ENCODE data around the gene KAT5.
"Not testable (repeated sequence)": the region's sequence is repeated elsewhere in the genome, so short reads cannot be mapped to it uniquely, and the experiment has no call there.

Gene KAT5

GRCh38 chr11:65727865-65728264, 15.8 kb downstream of the KAT5 start:
- H3K4me3 ChIP-seq (replicated peaks; ENCODE audit: insufficient read depth, low read length), result no peak overlapping the region

GRCh38 chr11:65730461-65730860, 18.4 kb downstream of the KAT5 start:
- Histone ChIP-seq H3K27ac (replicated peaks) (no peak overlapping the region), H3K4me3 (replicated peaks; ENCODE audit: insufficient read depth, low read length) (no peak overlapping the region), H3K27me3 (ENCODE audit: insufficient read depth, poor library complexity, severe bottlenecking) (no peaks in the 10 kb centered on the region)
- DNase-seq (ENCODE audit: low read depth in 1 of 2, low spot score in 1 of 2), result no peak
- no peak for TF ChIP-seq CTCF (IDR thresholded peaks at IDR 0.05; ENCODE audit: insufficient read depth, low read length)
- no peak for TF ChIP-seq REST (IDR thresholded peaks at IDR 0.05; ENCODE audit: insufficient replicate concordance, low read depth)
- TF ChIP-seq GABPA (IDR thresholded peaks at IDR 0.05; ENCODE audit: low read depth), result no peak
- no peak for TF ChIP-seq POLR2AphosphoS5 (IDR thresholded peaks at IDR 0.05; ENCODE audit: low read depth)
- no peak for TF ChIP-seq SPI1 (IDR thresholded peaks at IDR 0.05; ENCODE audit: borderline replicate concordance, low read depth)

More at GRCh38 chr11:65727865-65728264, 15.8 kb downstream of the KAT5 start:
- no peak for TF ChIP-seq REST (IDR thresholded peaks at IDR 0.05; ENCODE audit: insufficient replicate concordance, low read depth)
- TF ChIP-seq SPI1 (IDR thresholded peaks at IDR 0.05; ENCODE audit: borderline replicate concordance, low read depth), result no peak
- no peak for TF ChIP-seq POLR2AphosphoS5 (IDR thresholded peaks at IDR 0.05; ENCODE audit: low read depth)
- no peak for TF ChIP-seq GABPA (IDR thresholded peaks at IDR 0.05; ENCODE audit: low read depth)
- TF ChIP-seq CTCF (IDR thresholded peaks at IDR 0.05; ENCODE audit: insufficient read depth, low read length), result no peak
- Histone ChIP-seq H3K27me3 (ENCODE audit: insufficient read depth, poor library complexity, severe bottlenecking) (no peaks in the 10 kb centered on the region), H3K27ac (replicated peaks) (no peak overlapping the region)
- DNase-seq (ENCODE audit: low read depth in 1 of 2, low spot score in 1 of 2), result no peak

- not testable (repeated sequence) for H3K4me3 ChIP-seq (replicated peaks; ENCODE audit: insufficient read depth, low read length); DNase-seq (ENCODE audit: low read depth in 1 of 2, low spot score in 1 of 2); H3K27me3 ChIP-seq (ENCODE audit: insufficient read depth, poor library complexity, severe bottlenecking); H3K27ac ChIP-seq (replicated peaks)
Observed at GRCh38 chr11:65735111-65735510, 23.1 kb downstream of the KAT5 start.

- Histone ChIP-seq H3K27ac (replicated peaks) (no peak overlapping the region), H3K27me3 (ENCODE audit: insufficient read depth, poor library complexity, severe bottlenecking) (no peaks in the 10 kb centered on the region), H3K4me3 (replicated peaks; ENCODE audit: insufficient read depth, low read length) (no peak overlapping the region)
- DNase-seq (ENCODE audit: low read depth in 1 of 2, low spot score in 1 of 2), result no peak
- no peak for TF ChIP-seq GABPA (IDR thresholded peaks at IDR 0.05; ENCODE audit: low read depth)
- TF ChIP-seq CTCF (IDR thresholded peaks at IDR 0.05; ENCODE audit: insufficient read depth, low read length), result no peak
- no peak for TF ChIP-seq POLR2AphosphoS5 (IDR thresholded peaks at IDR 0.05; ENCODE audit: low read depth)
- no peak for TF ChIP-seq REST (IDR thresholded peaks at IDR 0.05; ENCODE audit: insufficient replicate concordance, low read depth)
- TF ChIP-seq SPI1 (IDR thresholded peaks at IDR 0.05; ENCODE audit: borderline replicate concordance, low read depth), result no peak
Observed at GRCh38 chr11:65736810-65737209, 24.8 kb downstream of the KAT5 start.

Measured in HL-60 (cell line).